ENCODE measurements around the gene OSTF1. TPM values are rescaled to one million over a fixed set of nuclear protein-coding genes. Genes with fewer than 3 reads are reported as not detected.

OSTF1 gene
- total RNA-seq, 1 donor from 2014 or later = 4.4 TPM

- H3K27me3 Mint-ChIP-seq (ENCODE audit: low read depth) = peaks cover 19% of the 10 kb centered on the region
- no peak for DNase-seq (ENCODE audit: low read depth, low spot score)
- no peak overlapping the region for H3K27ac Mint-ChIP-seq (ENCODE audit: unreplicated experiment)
- H3K9me3 Mint-ChIP-seq = no peaks in the 10 kb centered on the region
- H3K4me1 Mint-ChIP-seq = no peaks in the 10 kb centered on the region
- no peak for TF ChIP-seq CTCF (conservative IDR thresholded peaks at IDR 0.05)
- H3K4me3 Mint-ChIP-seq = no peak overlapping the region
- no peaks in the 10 kb centered on the region for H3K36me3 Mint-ChIP-seq (ENCODE audit: low read depth)
Observed at GRCh38 chr9:75047506-75047905, 40.8 kb upstream of the OSTF1 start.

GRCh38 chr9:75051285-75051684 is 37.0 kb upstream of the OSTF1 start:
- H3K9me3 Mint-ChIP-seq = no peaks in the 10 kb centered on the region
- DNase-seq (ENCODE audit: low read depth, low spot score) = no peak
- no peak for TF ChIP-seq CTCF (conservative IDR thresholded peaks at IDR 0.05)
- H3K36me3 Mint-ChIP-seq (ENCODE audit: low read depth) = no peaks in the 10 kb centered on the region
- no peak overlapping the region for H3K4me3 Mint-ChIP-seq
- no peak overlapping the region for H3K27ac Mint-ChIP-seq (ENCODE audit: unreplicated experiment)
- H3K4me1 Mint-ChIP-seq = no peaks in the 10 kb centered on the region
- peaks cover 2% of the 10 kb centered on the region for H3K27me3 Mint-ChIP-seq (ENCODE audit: low read depth)

- DNase-seq (ENCODE audit: low read depth, low spot score) = no peak
- no peak for TF ChIP-seq CTCF (conservative IDR thresholded peaks at IDR 0.05)
- Mint-ChIP-seq H3K9me3 (no peaks in the 10 kb centered on the region), H3K36me3 (ENCODE audit: low read depth) (no peaks in the 10 kb centered on the region), H3K27me3 (ENCODE audit: low read depth) (peaks cover 2% of the 10 kb centered on the region), H3K4me3 (no peak overlapping the region), H3K4me1 (no peaks in the 10 kb centered on the region), H3K27ac (ENCODE audit: unreplicated experiment) (no peak overlapping the region)
Observed at GRCh38 chr9:75053869-75054268, 34.4 kb upstream of the OSTF1 start.

GRCh38 chr9:75054368-75055001 is 33.8 kb upstream of the OSTF1 start:
- Mint-ChIP-seq H3K4me1 (no peaks in the 10 kb centered on the region), H3K9me3 (no peaks in the 10 kb centered on the region), H3K36me3 (ENCODE audit: low read depth) (no peaks in the 10 kb centered on the region), H3K4me3 (no peak overlapping the region), H3K27ac (ENCODE audit: unreplicated experiment) (no peak overlapping the region), H3K27me3 (ENCODE audit: low read depth) (peaks cover 2% of the 10 kb centered on the region)
- DNase-seq (ENCODE audit: low read depth, low spot score) = no peak
- no peak for TF ChIP-seq CTCF (conservative IDR thresholded peaks at IDR 0.05)

- H3K27ac Mint-ChIP-seq (ENCODE audit: unreplicated experiment) = no peak overlapping the region
- H3K4me1 Mint-ChIP-seq = no peaks in the 10 kb centered on the region
- DNase-seq (ENCODE audit: low read depth, low spot score) = no peak
- no peaks in the 10 kb centered on the region for H3K9me3 Mint-ChIP-seq
- no peak overlapping the region for H3K4me3 Mint-ChIP-seq
- H3K27me3 Mint-ChIP-seq (ENCODE audit: low read depth) = no peaks in the 10 kb centered on the region
- TF ChIP-seq CTCF (conservative IDR thresholded peaks at IDR 0.05) = no peak
- H3K36me3 Mint-ChIP-seq (ENCODE audit: low read depth) = no peaks in the 10 kb centered on the region
Observed at GRCh38 chr9:75061169-75061568, 27.1 kb upstream of the OSTF1 start.

All from neural crest cell (in vitro differentiated cells).